H9 (cell line): Measurements from ENCODE around the gene KCNA2. TPM values are rescaled to one million over a fixed set of nuclear protein-coding genes. Genes with fewer than 3 reads are reported as not detected.

Source experiments
- DNase-seq: peaks from one replicate; pipeline ENCODE4 v3.0.0-alpha.2; 2017
- H2AFZ ChIP-seq: one replicate; pipeline ENCODE4 v1.6.1; 2013; ENCODE audit warnings: mild to moderate bottlenecking, low read length, control low read depth, moderate library complexity
- H2AK5ac ChIP-seq: 2 replicates; pipeline ENCODE4 v1.6.1; 2013; ENCODE audit warnings: low read length, control low read depth, mixed read lengths; ENCODE audit not compliant: insufficient read length
- H2BK120ac ChIP-seq: one replicate; pipeline ENCODE4 v1.6.1; 2013; ENCODE audit warnings: low read depth, mild to moderate bottlenecking, low read length, control low read depth, inconsistent platforms; ENCODE audit not compliant: poor library complexity, severe bottlenecking
- H2BK12ac ChIP-seq: 2 replicates; pipeline ENCODE4 v1.6.1; 2013; ENCODE audit warnings: low read length, control low read depth, mixed read lengths, low read depth; ENCODE audit not compliant: insufficient read length
- H2BK15ac ChIP-seq: 2 replicates; pipeline ENCODE4 v1.6.1; 2013; ENCODE audit warnings: low read depth, low read length, control low read depth
- H2BK20ac ChIP-seq: one replicate; pipeline ENCODE4 v1.6.1; 2013; ENCODE audit warnings: low read depth, mild to moderate bottlenecking, low read length, control low read depth, inconsistent platforms; ENCODE audit not compliant: poor library complexity, severe bottlenecking
- H2BK5ac ChIP-seq: 2 replicates; pipeline ENCODE4 v1.6.1; 2013; ENCODE audit warnings: low read length, control low read depth, mixed read lengths; ENCODE audit not compliant: insufficient read length
- H3K14ac ChIP-seq: 2 replicates; pipeline ENCODE4 v1.6.1; 2013; ENCODE audit warnings: low read length, control low read depth; ENCODE audit not compliant: insufficient read depth
- H3K18ac ChIP-seq: 2 replicates; pipeline ENCODE4 v1.6.1; 2013; ENCODE audit warnings: low read depth, mild to moderate bottlenecking, mixed read lengths, low read length, control low read depth; ENCODE audit not compliant: insufficient read length
- H3K23ac ChIP-seq: 2 replicates; pipeline ENCODE4 v1.6.1; 2013; ENCODE audit warnings: low read length, control low read depth, mixed read lengths, low read depth; ENCODE audit not compliant: insufficient read length
- H3K23me2 ChIP-seq: 2 replicates; pipeline ENCODE4 v1.6.1; 2013; ENCODE audit warnings: low read depth, mild to moderate bottlenecking, mixed read lengths, low read length, control low read depth; ENCODE audit not compliant: insufficient read length, poor library complexity, severe bottlenecking
- H3K27ac ChIP-seq: 2 replicates; pipeline ENCODE4 v1.5.1; 2013; ENCODE audit warnings: low read length, control low read depth, mixed read lengths, low read depth; ENCODE audit not compliant: insufficient read length
- H3K27me3 ChIP-seq: 2 replicates; pipeline ENCODE4 v1.6.1; 2013; ENCODE audit warnings: low read length, control low read depth, inconsistent platforms; ENCODE audit not compliant: insufficient read depth
- H3K4ac ChIP-seq: 2 replicates; pipeline ENCODE4 v1.6.1; 2013; ENCODE audit warnings: low read depth, mild to moderate bottlenecking, control low read depth, inconsistent platforms, low read length, moderate library complexity
- H3K4me1 ChIP-seq: 2 replicates; pipeline ENCODE4 v1.6.1; 2013; ENCODE audit warnings: low read length, control low read depth, inconsistent platforms; ENCODE audit not compliant: insufficient read depth
- H3K4me2 ChIP-seq: 2 replicates; pipeline ENCODE4 v1.6.1; 2013; ENCODE audit warnings: low read length, control low read depth, mixed read lengths; ENCODE audit not compliant: insufficient read length, insufficient read depth
- H3K56ac ChIP-seq: 2 replicates; pipeline ENCODE4 v1.6.1; 2013; ENCODE audit warnings: low read depth, mild to moderate bottlenecking, mixed read lengths, low read length, control low read depth; ENCODE audit not compliant: insufficient read length
- H3K79me1 ChIP-seq: 2 replicates; pipeline ENCODE4 v1.6.1; 2013; ENCODE audit warnings: low read depth, mild to moderate bottlenecking, moderate library complexity, low read length, control low read depth, inconsistent platforms; ENCODE audit not compliant: insufficient read depth, poor library complexity, severe bottlenecking
- H3K79me2 ChIP-seq: 2 replicates; pipeline ENCODE4 v1.6.1; 2013; ENCODE audit warnings: low read length, control low read depth, inconsistent platforms; ENCODE audit not compliant: insufficient read depth
- H3K9ac ChIP-seq: 2 replicates; pipeline ENCODE4 v1.6.1; 2013; ENCODE audit warnings: low read length, control low read depth, mixed read lengths; ENCODE audit not compliant: insufficient read length; ENCODE audit errors: extremely low read depth
- H3K9me3 ChIP-seq: one replicate; pipeline ENCODE4 v1.6.1; 2013; ENCODE audit warnings: low read depth, low read length, inconsistent platforms; ENCODE audit not compliant: control insufficient read depth
- H3T11ph ChIP-seq: one replicate; pipeline ENCODE4 v1.6.1; 2013; ENCODE audit warnings: mild to moderate bottlenecking, low read length, control low read depth, inconsistent platforms
- H4K20me1 ChIP-seq: one replicate; pipeline ENCODE4 v1.6.1; 2013; ENCODE audit not compliant: control insufficient read depth, insufficient read length, insufficient read depth
- H4K5ac ChIP-seq: 2 replicates; pipeline ENCODE4 v1.6.1; 2013; ENCODE audit warnings: low read depth, mild to moderate bottlenecking, mixed read lengths, low read length, control low read depth; ENCODE audit not compliant: insufficient read length
- H4K8ac ChIP-seq: replicated peaks from 2 replicates; pipeline ENCODE4 v1.6.1; 2013; ENCODE audit warnings: low read length, control low read depth, mixed read lengths, low read depth; ENCODE audit not compliant: insufficient read length
- H4K91ac ChIP-seq: 2 replicates; pipeline ENCODE4 v1.6.1; 2013; ENCODE audit warnings: low read depth, mild to moderate bottlenecking, moderate library complexity, mixed read lengths, low read length, control low read depth; ENCODE audit not compliant: insufficient read length
- H3K27ac Mint-ChIP-seq, 3 experiments: 2 replicates in 2 of 3; 3 replicates in 1 of 3; pipeline ENCODE4 v1.8.0; 2020 to 2021; ENCODE audit warnings: mixed read lengths in 3 of 3, mild to moderate bottlenecking in 1 of 3, moderate library complexity in 1 of 3
- H3K27me3 Mint-ChIP-seq: 2 replicates; pipeline ENCODE4 v1.8.0; 2021; ENCODE audit warnings: low read depth, mild to moderate bottlenecking, moderate library complexity, mixed read lengths
- H3K36me3 Mint-ChIP-seq, 3 experiments: 2 replicates in 2 of 3; 3 replicates in 1 of 3; pipeline ENCODE4 v1.8.0; 2020 to 2021; ENCODE audit warnings: low read depth in 3 of 3, mixed read lengths in 3 of 3; ENCODE audit not compliant: insufficient read depth in 1 of 3
- H3K4me1 Mint-ChIP-seq, 2 experiments: 2 replicates each; pipeline ENCODE4 v1.8.0; 2020; ENCODE audit warnings: mixed read lengths in 2 of 2
- H3K4me3 Mint-ChIP-seq, 2 experiments: 2 replicates in 1 of 2; 3 replicates in 1 of 2; pipeline ENCODE4 v1.8.0; 2020 to 2021; ENCODE audit warnings: mild to moderate bottlenecking in 2 of 2, mixed read lengths in 2 of 2, moderate library complexity in 1 of 2
- H3K9me3 Mint-ChIP-seq, 2 experiments: 2 replicates in 1 of 2; 3 replicates in 1 of 2; pipeline ENCODE4 v1.8.0; 2020; ENCODE audit warnings: mild to moderate bottlenecking in 2 of 2, mixed read lengths in 2 of 2, moderate library complexity in 1 of 2
- CTCF ChIP-seq: fragments of 200-600 bp; sonication (generic); conservative IDR thresholded peaks from 3 replicates; pipeline ENCODE4 v1.8.0; 2021; ENCODE audit warnings: antibody characterized with exemption, mild to moderate bottlenecking
- WGBS: extraction: QIAGEN DNeasy Blood & Tissue Kit; methylation state at CpG from one replicate; pipeline ENCODE4 v1.1.7; 2013; ENCODE audit warnings: missing lambda C conversion rate, low lambda C conversion rate, mixed read lengths; ENCODE audit not compliant: insufficient read length; ENCODE audit errors: extremely low coverage; 5-methylcytosine and 5-hydroxymethylcytosine counted together
- total RNA-seq: library from RNA; stranded (reverse); gene quantifications from 2 replicates; pipeline ENCODE4 v1.2.1, GENCODE V29; 2021

Gene KCNA2
- total RNA-seq, 1 experiment from 2014 or later = 0.33 TPM

- Histone ChIP-seq H2BK5ac (no peak overlapping the region), H2AFZ (no peak overlapping the region), H3K23me2 (no peaks in the 10 kb centered on the region), H3T11ph (no peak overlapping the region), H3K14ac (no peak overlapping the region), H4K8ac (no peak overlapping the region), H3K23ac (no peak overlapping the region), H4K20me1 (no peaks in the 10 kb centered on the region), H4K5ac (no peak overlapping the region), H4K91ac (no peak overlapping the region), H3K56ac (no peak overlapping the region), H3K79me1 (no peaks in the 10 kb centered on the region), H3K18ac (no peak overlapping the region), H2BK120ac (no peak overlapping the region), H2AK5ac (no peak overlapping the region), H2BK12ac (no peak overlapping the region), H3K4ac (no peak overlapping the region), H3K4me1 (no peaks in the 10 kb centered on the region), H3K9me3 (no peaks in the 10 kb centered on the region), H3K79me2 (no peaks in the 10 kb centered on the region), H2BK20ac (no peak overlapping the region), H3K4me2 (no peak overlapping the region), H3K27ac (no peak overlapping the region), H2BK15ac (no peak overlapping the region), H3K9ac (no peak overlapping the region), H3K27me3 (no peaks in the 10 kb centered on the region)
- no peaks in the 10 kb centered on the region; the same call in 1 of the 2 replicates for H3K27me3 Mint-ChIP-seq
- no peaks in the 10 kb centered on the region for H3K4me1 Mint-ChIP-seq
- no peak for TF ChIP-seq CTCF
- no peak for DNase-seq
- no CpG with 5 or more reads among the region's 2 CpGs for WGBS
- H3K4me3 Mint-ChIP-seq = no peak overlapping the region
- H3K36me3 Mint-ChIP-seq = no peaks in the 10 kb centered on the region
- no peaks in the 10 kb centered on the region for H3K9me3 Mint-ChIP-seq
- H3K27ac Mint-ChIP-seq = no peak overlapping the region
Observed at GRCh38 chr1:110648417-110648816, 42.3 kb upstream of the KCNA2 start.
